Lower leg skin (tissue), 4 donors: ENCODE measurements around the gene XYLB. TPM values are rescaled to one million over a fixed set of nuclear protein-coding genes. Genes with fewer than 3 reads are reported as not detected.

Experiments used
- DNase-seq, 2 donors: peaks; one replicate each; pipeline ENCODE4 v3.0.0-alpha.2; 2019; ENCODE audit warnings: low spot score in 2 of 2
- H3K4me3 ChIP-seq: fragments of 200-600 bp; sonication (generic); 2 replicates; pipeline ENCODE4 v1.5.1; 2017; ENCODE audit warnings: mild to moderate bottlenecking, low read depth; ENCODE audit not compliant: poor library complexity, severe bottlenecking
- POLR2A ChIP-seq, 2 donors: fragments of 450-650 bp; IDR thresholded peaks; one replicate each; pipeline ENCODE4 v1.6.1; 2016 to 2017; ENCODE audit warnings: antibody characterized with exemption in 2 of 2, mild to moderate bottlenecking in 1 of 2, moderate library complexity in 1 of 2
- WGBS, 2 donors: methylation state at CpG; one replicate each; pipeline ENCODE4 v1.1.5; 2018; 5-methylcytosine and 5-hydroxymethylcytosine counted together
- intact Hi-C: fragments of 100-400 bp; cut with DNase I; formaldehyde crosslinking; loops from one replicate; pipeline ENCODE4 v1.15.0; 2023; ENCODE audit warnings: low total_unique reads
- total RNA-seq, 4 donors: library from RNA; depleted of rRNA; stranded (reverse); fragments of >200 nt; gene quantifications; one replicate each; pipeline ENCODE4 v1.1.0, GENCODE V29; 2016
- TF ChIP-seq, protein P1 (sequence below), 3 donors: fragments of 450-650 bp; IDR thresholded peaks; one replicate each; pipeline ENCODE4 v1.5.1; 2016; ENCODE audit warnings: antibody characterized with exemption in 3 of 3, mild to moderate bottlenecking in 3 of 3, moderate library complexity in 2 of 3

Gene XYLB
- total RNA-seq, 4 donors from 2014 or later, result 1.1 to 2.6 (median 2.1) TPM

- TF ChIP-seq POLR2A (IDR thresholded peaks at IDR 0.05), result no peak
- TF ChIP-seq, protein P1, sequence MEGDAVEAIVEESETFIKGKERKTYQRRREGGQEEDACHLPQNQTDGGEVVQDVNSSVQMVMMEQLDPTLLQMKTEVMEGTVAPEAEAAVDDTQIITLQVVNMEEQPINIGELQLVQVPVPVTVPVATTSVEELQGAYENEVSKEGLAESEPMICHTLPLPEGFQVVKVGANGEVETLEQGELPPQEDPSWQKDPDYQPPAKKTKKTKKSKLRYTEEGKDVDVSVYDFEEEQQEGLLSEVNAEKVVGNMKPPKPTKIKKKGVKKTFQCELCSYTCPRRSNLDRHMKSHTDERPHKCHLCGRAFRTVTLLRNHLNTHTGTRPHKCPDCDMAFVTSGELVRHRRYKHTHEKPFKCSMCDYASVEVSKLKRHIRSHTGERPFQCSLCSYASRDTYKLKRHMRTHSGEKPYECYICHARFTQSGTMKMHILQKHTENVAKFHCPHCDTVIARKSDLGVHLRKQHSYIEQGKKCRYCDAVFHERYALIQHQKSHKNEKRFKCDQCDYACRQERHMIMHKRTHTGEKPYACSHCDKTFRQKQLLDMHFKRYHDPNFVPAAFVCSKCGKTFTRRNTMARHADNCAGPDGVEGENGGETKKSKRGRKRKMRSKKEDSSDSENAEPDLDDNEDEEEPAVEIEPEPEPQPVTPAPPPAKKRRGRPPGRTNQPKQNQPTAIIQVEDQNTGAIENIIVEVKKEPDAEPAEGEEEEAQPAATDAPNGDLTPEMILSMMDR (IDR thresholded peaks at IDR 0.05), result no peak
- H3K4me3 ChIP-seq, result no peak overlapping the region
- 78 to 81% methylated on average over 5 to 6 of the region's 6 CpGs for WGBS, 2 donors
- peak in 1 of 2 donors; percentile 31 for DNase-seq
- intact Hi-C loops, result no loop called here
These were observed 28.5 kb downstream of the XYLB start for GRCh38 chr3:38375072-38375471.

GRCh38 chr3:38375488-38376097 is 29.0 kb downstream of the XYLB start:
- peak in 1 of 2 donors; percentile 56 for DNase-seq
- 92 to 93% methylated on average over 8 of the region's 8 CpGs for WGBS, 2 donors
- TF ChIP-seq, protein P1 (IDR thresholded peaks at IDR 0.05), result no peak
- TF ChIP-seq POLR2A (IDR thresholded peaks at IDR 0.05), result no peak
- intact Hi-C loops, result no loop called here
- no peak overlapping the region for H3K4me3 ChIP-seq

GRCh38 chr3:38376098-38376816 is 29.7 kb downstream of the XYLB start:
- H3K4me3 ChIP-seq, result no peak overlapping the region
- intact Hi-C loops, result no loop called here
- TF ChIP-seq, protein P1 (IDR thresholded peaks at IDR 0.05), result no peak
- no peak for TF ChIP-seq POLR2A (IDR thresholded peaks at IDR 0.05)
- DNase-seq, result peak in 1 of 2 donors; percentile 83
- WGBS, 2 donors, result 78 to 86% methylated on average over 8 of the region's 8 CpGs

- intact Hi-C loops, result no loop called here
- TF ChIP-seq, protein P1 (IDR thresholded peaks at IDR 0.05), result no peak
- no peak for TF ChIP-seq POLR2A (IDR thresholded peaks at IDR 0.05)
- H3K4me3 ChIP-seq, result no peak overlapping the region
- peak in 1 of 2 donors; percentile 75 for DNase-seq
- WGBS, 2 donors, result 89 to 91% methylated on average over 6 to 7 of the region's 7 CpGs
These were observed 32.7 kb downstream of the XYLB start for GRCh38 chr3:38379201-38379770.

DNA sequence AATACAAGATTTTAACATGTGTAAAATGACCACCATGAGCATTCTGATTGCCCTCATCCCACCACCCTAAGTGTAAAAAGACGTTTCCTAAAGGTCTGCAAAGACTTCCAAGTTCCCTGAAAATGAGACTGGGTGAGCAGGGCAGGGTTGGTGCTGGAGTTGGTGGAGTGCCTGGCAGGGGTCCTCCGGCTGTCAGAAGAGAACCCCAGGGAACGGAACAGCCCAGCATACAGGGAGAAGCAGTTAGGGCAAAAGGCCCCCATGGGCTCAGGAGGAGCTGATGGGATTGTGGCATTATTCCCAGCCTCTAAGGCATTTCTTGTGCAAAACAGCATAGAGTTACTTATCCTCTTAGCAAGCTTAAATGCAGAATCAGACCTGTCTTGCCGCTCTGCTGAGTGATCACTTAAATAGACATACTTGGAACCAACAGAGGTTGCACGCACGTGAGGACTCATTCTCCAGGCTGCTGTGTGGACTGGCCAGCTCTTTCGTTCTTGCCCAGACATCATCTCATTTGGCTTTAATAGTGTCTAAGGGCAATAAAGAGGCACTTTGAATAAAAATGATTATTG is 36.0 kb downstream of the XYLB start:
- TF ChIP-seq POLR2A (IDR thresholded peaks at IDR 0.05), result no peak
- TF ChIP-seq, protein P1 (IDR thresholded peaks at IDR 0.05), result no peak
- WGBS, 2 donors, result 45 to 53% methylated on average over 7 of the region's 7 CpGs
- peak in 1 of 2 donors; percentile 68 for DNase-seq
- intact Hi-C loops, result no loop called here
- H3K4me3 ChIP-seq, result no peak overlapping the region
